ENCODE data around the gene SLC35G6.

DNA sequence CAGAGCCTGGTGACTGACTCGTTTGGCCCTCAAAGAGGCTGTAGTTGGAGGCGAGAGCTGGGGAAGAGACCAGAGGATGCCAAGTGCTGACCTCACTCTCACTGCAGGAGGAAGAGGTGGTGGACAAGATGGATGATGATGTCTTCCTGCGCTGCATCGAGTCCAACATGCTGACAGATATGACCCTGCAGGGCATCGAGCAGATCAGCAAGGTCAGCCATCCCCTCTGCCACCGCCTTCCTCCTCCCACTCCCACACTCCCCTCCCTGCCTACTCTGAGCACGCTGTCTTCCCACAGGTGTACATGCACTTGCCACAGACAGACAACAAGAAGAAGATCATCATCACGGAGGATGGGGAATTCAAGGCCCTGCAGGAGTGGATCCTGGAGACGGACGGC lies 29.9 kb downstream of the SLC35G6 start:
- TF ChIP-seq, protein P1, sequence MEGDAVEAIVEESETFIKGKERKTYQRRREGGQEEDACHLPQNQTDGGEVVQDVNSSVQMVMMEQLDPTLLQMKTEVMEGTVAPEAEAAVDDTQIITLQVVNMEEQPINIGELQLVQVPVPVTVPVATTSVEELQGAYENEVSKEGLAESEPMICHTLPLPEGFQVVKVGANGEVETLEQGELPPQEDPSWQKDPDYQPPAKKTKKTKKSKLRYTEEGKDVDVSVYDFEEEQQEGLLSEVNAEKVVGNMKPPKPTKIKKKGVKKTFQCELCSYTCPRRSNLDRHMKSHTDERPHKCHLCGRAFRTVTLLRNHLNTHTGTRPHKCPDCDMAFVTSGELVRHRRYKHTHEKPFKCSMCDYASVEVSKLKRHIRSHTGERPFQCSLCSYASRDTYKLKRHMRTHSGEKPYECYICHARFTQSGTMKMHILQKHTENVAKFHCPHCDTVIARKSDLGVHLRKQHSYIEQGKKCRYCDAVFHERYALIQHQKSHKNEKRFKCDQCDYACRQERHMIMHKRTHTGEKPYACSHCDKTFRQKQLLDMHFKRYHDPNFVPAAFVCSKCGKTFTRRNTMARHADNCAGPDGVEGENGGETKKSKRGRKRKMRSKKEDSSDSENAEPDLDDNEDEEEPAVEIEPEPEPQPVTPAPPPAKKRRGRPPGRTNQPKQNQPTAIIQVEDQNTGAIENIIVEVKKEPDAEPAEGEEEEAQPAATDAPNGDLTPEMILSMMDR (IDR thresholded peaks at IDR 0.05) = no peak
- TF ChIP-seq KAT7 (CRISPR knock-in tag; IDR thresholded peaks at IDR 0.05; ENCODE audit: borderline replicate concordance) (no peak), FOXJ3 (CRISPR knock-in tag; IDR thresholded peaks at IDR 0.05; ENCODE audit: borderline replicate concordance) (no peak), ZNF423 (CRISPR knock-in tag; IDR thresholded peaks at IDR 0.05) (no peak), ZNF232 (CRISPR knock-in tag; IDR thresholded peaks at IDR 0.05) (no peak), E2F4 (CRISPR knock-in tag; IDR thresholded peaks at IDR 0.05; ENCODE audit: borderline replicate concordance, low read depth) (no peak), ESRRA (CRISPR knock-in tag; IDR thresholded peaks at IDR 0.05; ENCODE audit: borderline replicate concordance) (no peak), TCF7 (CRISPR knock-in tag; IDR thresholded peaks at IDR 0.05; ENCODE audit: low read depth) (no peak), ZNF121 (CRISPR knock-in tag; IDR thresholded peaks at IDR 0.05) (no peak), NR3C1 (CRISPR knock-in tag; conservative IDR thresholded peaks at IDR 0.05; ENCODE audit: low read depth) (no peak), ZBTB43 (CRISPR knock-in tag; IDR thresholded peaks at IDR 0.05) (no peak)

Data from WTC11 (cell line).